Heart left ventricle (tissue), 13 donors: ENCODE data around the gene EXOSC10.

Experiments used
- CTCF ChIP-seq, 12 donors: fragments of 200-600 bp; sonication (generic) in 4 of 12; IDR thresholded peaks; one replicate each; pipeline versions ENCODE4 v1.5.0 to v1.8.0; 2018 to 2022; ENCODE audit warnings: antibody characterized with exemption in 12 of 12, mild to moderate bottlenecking in 5 of 12
- POLR2A ChIP-seq, 2 donors: fragments of 450-650 bp; IDR thresholded peaks; one replicate each; pipeline ENCODE4 v1.6.1; 2017; ENCODE audit warnings: antibody characterized with exemption in 2 of 2, mild to moderate bottlenecking in 2 of 2, moderate library complexity in 2 of 2
- donor health status: ischemic (EF 13 %, LVEDD 7.1; RV severe dilation, severe dysfunction).
- donor health status: DM: no; HTN: yes; CAD: no.
- donor health status: DM: no; HTN: no; CAD: no.
- donor health status: ischemic (EF 25% LVEDD 6.9; RV normal size, moderate dysfunction).
- donor health status: ischemic (EF 25% LVEDD 5.7; RV mildly dilated, moderate dysfunction).
- donor health status: ischemic (EF 35%, LVEDD 5.7; RV mildly dilated, moderate dysfunction).
- donor health status: nonischemic (EF 11% LVEDD 7.7; RV severe dilation, severe dysfunction).
- donor health status: DM: yes; HTN: yes; CAD: no.
- donor health status: PGD.
- donor health status: ischemic (EF 29% LVEDD 5.4; RV normal size, mild dysfunction).
- donor health status: nonischemic (EF 23%, LVEDD 6.1; RV moderate dilation, normal function).

- TF ChIP-seq CTCF (IDR thresholded peaks at IDR 0.05) (no peak), POLR2A (IDR thresholded peaks at IDR 0.05) (no peak)
Observed at GRCh38 chr1:11026903-11027302, 72.8 kb downstream of the EXOSC10 start.
